ENCODE data around the gene RALB.

Gene RALB

GRCh38 chr2:120302301-120302700 is 49.6 kb downstream of the RALB start:
- TF ChIP-seq RAD21 (IDR thresholded peaks at IDR 0.05; ENCODE audit: low read depth), result no peak
- TF ChIP-seq, protein P1, sequence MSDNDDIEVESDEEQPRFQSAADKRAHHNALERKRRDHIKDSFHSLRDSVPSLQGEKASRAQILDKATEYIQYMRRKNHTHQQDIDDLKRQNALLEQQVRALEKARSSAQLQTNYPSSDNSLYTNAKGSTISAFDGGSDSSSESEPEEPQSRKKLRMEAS (IDR thresholded peaks at IDR 0.05), result no peak
- TF ChIP-seq USF1 (IDR thresholded peaks at IDR 0.05), result no peak

DNA sequence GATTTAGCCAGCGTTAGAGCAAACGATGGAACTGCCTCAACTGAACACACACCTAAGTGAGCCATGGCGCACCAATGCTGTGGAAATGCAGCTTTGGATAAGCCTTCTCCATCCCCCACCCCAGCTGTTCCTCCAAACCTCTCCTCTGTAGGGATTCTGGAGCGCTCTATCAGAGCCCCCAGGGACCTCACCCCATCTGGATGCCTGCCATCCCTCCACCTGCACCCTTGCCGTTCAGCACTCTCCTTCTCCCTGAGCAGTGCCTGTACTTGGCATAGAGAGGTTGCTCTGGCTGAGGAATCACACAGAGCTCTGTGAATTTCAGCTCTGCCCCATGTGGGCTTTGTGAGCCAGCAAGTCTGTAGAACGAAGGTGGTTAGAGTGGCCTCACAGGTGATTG is 50.5 kb downstream of the RALB start:
- TF ChIP-seq CEBPB (IDR thresholded peaks at IDR 0.05) (no peak), TAF1 (IDR thresholded peaks at IDR 0.05; ENCODE audit: low read depth) (no peak), EGR1 (IDR thresholded peaks at IDR 0.05) (no peak), NFIC (IDR thresholded peaks at IDR 0.05) (no peak), REST (IDR thresholded peaks at IDR 0.05; ENCODE audit: low read depth) (no peak), FOXM1 (IDR thresholded peaks at IDR 0.05; ENCODE audit: borderline replicate concordance, low read depth) (no peak), USF1 (IDR thresholded peaks at IDR 0.05) (no peak), TEAD4 (IDR thresholded peaks at IDR 0.05) (no peak), CREB1 (IDR thresholded peaks at IDR 0.05; ENCODE audit: low read depth) (no peak)
- TF ChIP-seq, protein P1 (IDR thresholded peaks at IDR 0.05), result no peak

- TF ChIP-seq NFIC (IDR thresholded peaks at IDR 0.05) (no peak), RAD21 (IDR thresholded peaks at IDR 0.05; ENCODE audit: low read depth) (peak; percentile 41; the same call in 1 of the 2 replicates), USF1 (IDR thresholded peaks at IDR 0.05) (no peak), CEBPB (IDR thresholded peaks at IDR 0.05) (no peak)
These were observed 52.6 kb downstream of the RALB start for GRCh38 chr2:120305296-120305695.

DNA sequence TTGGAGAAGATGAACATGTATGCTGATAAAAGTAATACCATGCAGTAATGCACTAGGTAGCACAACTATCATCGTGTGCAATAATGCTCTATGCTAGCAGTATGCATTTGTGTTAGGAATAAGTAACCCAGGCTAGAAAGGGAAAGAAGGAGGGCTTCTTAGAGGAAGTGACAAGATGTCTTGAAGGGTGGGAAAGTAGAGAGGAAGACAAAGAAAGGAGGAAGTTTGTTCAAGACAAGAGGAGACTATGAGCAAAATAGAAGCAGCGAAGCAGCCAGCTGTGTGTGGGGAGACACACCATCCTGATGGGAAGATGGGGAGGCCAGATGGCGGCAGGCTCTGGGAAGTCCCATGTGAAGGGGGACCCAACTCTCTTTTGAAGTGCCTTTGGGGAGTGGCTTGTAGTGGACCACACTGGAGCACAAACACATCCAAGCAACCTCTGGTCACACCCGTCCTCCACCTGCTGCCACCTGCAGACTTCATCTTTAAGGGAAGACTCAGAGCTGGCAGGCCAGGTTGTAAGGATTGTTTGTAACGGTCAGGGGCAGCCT is 53.4 kb downstream of the RALB start:
- TF ChIP-seq TCF12 (IDR thresholded peaks at IDR 0.05; ENCODE audit: low read depth) (no peak), TAF1 (IDR thresholded peaks at IDR 0.05; ENCODE audit: low read depth) (no peak), CEBPB (IDR thresholded peaks at IDR 0.05) (no peak), YY1 (IDR thresholded peaks at IDR 0.05; ENCODE audit: low read depth) (no peak), REST (IDR thresholded peaks at IDR 0.05; ENCODE audit: low read depth) (no peak), EGR1 (IDR thresholded peaks at IDR 0.05) (no peak), FOXM1 (IDR thresholded peaks at IDR 0.05; ENCODE audit: borderline replicate concordance, low read depth) (no peak), EP300 (IDR thresholded peaks at IDR 0.05; ENCODE audit: borderline replicate concordance) (no peak), USF1 (IDR thresholded peaks at IDR 0.05) (no peak), CREB1 (IDR thresholded peaks at IDR 0.05; ENCODE audit: low read depth) (no peak), TEAD4 (IDR thresholded peaks at IDR 0.05) (no peak)
- TF ChIP-seq, protein P1 (IDR thresholded peaks at IDR 0.05), result no peak

- TF ChIP-seq, protein P1 (IDR thresholded peaks at IDR 0.05), result no peak
- TF ChIP-seq RAD21 (IDR thresholded peaks at IDR 0.05; ENCODE audit: low read depth) (no peak), YY1 (IDR thresholded peaks at IDR 0.05; ENCODE audit: low read depth) (no peak), USF1 (IDR thresholded peaks at IDR 0.05) (no peak), TEAD4 (IDR thresholded peaks at IDR 0.05) (no peak), TAF1 (IDR thresholded peaks at IDR 0.05; ENCODE audit: low read depth) (no peak), CREB1 (IDR thresholded peaks at IDR 0.05; ENCODE audit: low read depth) (no peak), EP300 (IDR thresholded peaks at IDR 0.05; ENCODE audit: borderline replicate concordance) (no peak), FOXM1 (IDR thresholded peaks at IDR 0.05; ENCODE audit: borderline replicate concordance, low read depth) (no peak), EGR1 (IDR thresholded peaks at IDR 0.05) (no peak)
These were observed 54.8 kb downstream of the RALB start for GRCh38 chr2:120307482-120307881.
